Smooth muscle cell (in vitro differentiated cells): ENCODE results near the gene KAZN. TPM values are rescaled to one million over a fixed set of nuclear protein-coding genes. Genes with fewer than 3 reads are reported as not detected.

ENCODE experiments used
- DNase-seq: peaks from one replicate; lab custom pipeline; 2025; ENCODE audit not compliant: unreplicated experiment; lab: John Stamatoyannopoulos, UW
- H2AFZ ChIP-seq: fragments of 200-600 bp; sonication (generic); 2 replicates; pipeline ENCODE4 v1.6.0; 2016; ENCODE audit warnings: antibody characterized with exemption, low read depth, mild to moderate bottlenecking
- H3F3A ChIP-seq: fragments of 200-600 bp; sonication (generic); 2 replicates; pipeline ENCODE4 v1.6.0; 2017; ENCODE audit warnings: antibody characterized with exemption, low read depth
- H3K27ac ChIP-seq: fragments of 200-600 bp; sonication (generic); 2 replicates; pipeline ENCODE4 v1.5.1; 2016; ENCODE audit warnings: low read depth, mild to moderate bottlenecking
- H3K27me3 ChIP-seq: fragments of 200-600 bp; sonication (generic); 2 replicates; pipeline ENCODE4 v1.6.1; 2016; ENCODE audit warnings: low read depth, mild to moderate bottlenecking
- H3K36me3 ChIP-seq: fragments of 200-600 bp; sonication (generic); 2 replicates; pipeline ENCODE4 v1.5.1; 2016; ENCODE audit warnings: low read depth
- H3K4me1 ChIP-seq: fragments of 200-600 bp; sonication (generic); 2 replicates; pipeline ENCODE4 v1.5.1; 2016; ENCODE audit warnings: low read depth
- H3K4me2 ChIP-seq: fragments of 200-600 bp; sonication (generic); 2 replicates; pipeline ENCODE4 v1.6.0; 2016; ENCODE audit warnings: mild to moderate bottlenecking
- H3K4me3 ChIP-seq: fragments of 200-600 bp; sonication (generic); 2 replicates; pipeline ENCODE4 v1.5.1; 2016; ENCODE audit warnings: mild to moderate bottlenecking
- H3K79me2 ChIP-seq: fragments of 200-600 bp; sonication (generic); 2 replicates; pipeline ENCODE4 v1.6.0; 2016; ENCODE audit warnings: low read depth, mild to moderate bottlenecking
- H3K9ac ChIP-seq: fragments of 200-600 bp; sonication (generic); 2 replicates; pipeline ENCODE4 v1.6.0; 2016; ENCODE audit warnings: low read depth
- H3K9me3 ChIP-seq: fragments of 200-600 bp; sonication (generic); replicated peaks from 2 replicates; pipeline ENCODE4 v1.5.1; 2016; ENCODE audit warnings: low read depth
- H4K20me1 ChIP-seq: fragments of 200-600 bp; sonication (generic); 2 replicates; pipeline ENCODE4 v1.6.0; 2016; ENCODE audit warnings: low read depth
- CTCF ChIP-seq: fragments of 200-600 bp; sonication (generic); IDR thresholded peaks from 2 replicates; pipeline ENCODE4 v1.5.1; 2017; ENCODE audit warnings: borderline replicate concordance, mild to moderate bottlenecking, antibody characterized with exemption; ENCODE audit not compliant: insufficient read depth, poor library complexity, severe bottlenecking
- whole genome bisulfite sequencing: methylation state at CpG from one replicate; pipeline ENCODE4 v1.1.7; 2016; ENCODE audit warnings: low lambda C conversion rate; 5-methylcytosine and 5-hydroxymethylcytosine counted together
- polyA plus RNA-seq: library from polyadenylated mRNA; unstranded; fragments of >200 nt; fragmentation: Nextera tagmentation; extraction: Ambion mirVana; gene quantifications from 2 replicates; pipeline ENCODE4 v1.2.1, GENCODE V29; 2016
- total RNA-seq: library from RNA; depleted of rRNA; stranded (reverse); fragments of >200 nt; gene quantifications from 2 replicates; pipeline ENCODE4 v1.2.3, GENCODE V29; 2014

KAZN gene
- total and polyA plus RNA-seq, 2 experiments from 2014 or later, result 6.3 to 8.2 TPM

- H3K9me3 ChIP-seq, result no peaks in the 10 kb centered on the region
- H3F3A ChIP-seq, result no peaks in the 10 kb centered on the region
- H2AFZ ChIP-seq, result no peak overlapping the region
- TF ChIP-seq CTCF, result no peak
- H3K27me3 ChIP-seq, result no peaks in the 10 kb centered on the region
- no peak overlapping the region for H3K27ac ChIP-seq
- WGBS, result 95% methylated on average over 11 of the region's 11 CpGs
- H4K20me1 ChIP-seq, result no peaks in the 10 kb centered on the region
- H3K36me3 ChIP-seq, result no peaks in the 10 kb centered on the region
- no peak overlapping the region for H3K9ac ChIP-seq
- H3K79me2 ChIP-seq, result no peaks in the 10 kb centered on the region
- H3K4me3 ChIP-seq, result no peak overlapping the region
- H3K4me1 ChIP-seq, result no peaks in the 10 kb centered on the region
- DNase-seq, result no peak
- H3K4me2 ChIP-seq, result no peak overlapping the region
Observed at GRCh38 chr1:14826731-14827326, 228.3 kb downstream of the KAZN start.

- H3F3A ChIP-seq, result no peaks in the 10 kb centered on the region
- TF ChIP-seq CTCF, result no peak
- no peak overlapping the region for H3K4me2 ChIP-seq
- no peaks in the 10 kb centered on the region for H3K79me2 ChIP-seq
- no peak for DNase-seq
- H2AFZ ChIP-seq, result no peak overlapping the region
- no peak overlapping the region for H3K9ac ChIP-seq
- H4K20me1 ChIP-seq, result no peaks in the 10 kb centered on the region
- H3K36me3 ChIP-seq, result no peaks in the 10 kb centered on the region
- H3K4me3 ChIP-seq, result no peak overlapping the region
- no peaks in the 10 kb centered on the region for H3K9me3 ChIP-seq
- WGBS, result 77% methylated on average over 4 of the region's 4 CpGs
- no peaks in the 10 kb centered on the region for H3K4me1 ChIP-seq
- no peak overlapping the region for H3K27ac ChIP-seq
- no peaks in the 10 kb centered on the region for H3K27me3 ChIP-seq
Observed at GRCh38 chr1:14827870-14828269, 229.4 kb downstream of the KAZN start.

GRCh38 chr1:14828665-14829064, 230.2 kb downstream of the KAZN start:
- no peaks in the 10 kb centered on the region for H3K9me3 ChIP-seq
- no peaks in the 10 kb centered on the region for H3K79me2 ChIP-seq
- TF ChIP-seq CTCF, result no peak
- no peak overlapping the region for H2AFZ ChIP-seq
- H3K4me2 ChIP-seq, result no peak overlapping the region
- no peaks in the 10 kb centered on the region for H3K27me3 ChIP-seq
- no peak for DNase-seq
- no peak overlapping the region for H3K4me3 ChIP-seq
- no peaks in the 10 kb centered on the region for H3F3A ChIP-seq
- no peaks in the 10 kb centered on the region for H3K4me1 ChIP-seq
- H4K20me1 ChIP-seq, result no peaks in the 10 kb centered on the region
- 93% methylated on average over 4 of the region's 4 CpGs for WGBS
- H3K9ac ChIP-seq, result no peak overlapping the region
- no peaks in the 10 kb centered on the region for H3K36me3 ChIP-seq
- H3K27ac ChIP-seq, result no peak overlapping the region

GRCh38 chr1:14835725-14836124, 237.2 kb downstream of the KAZN start:
- no peak overlapping the region for H3K4me2 ChIP-seq
- no peak for TF ChIP-seq CTCF
- no peaks in the 10 kb centered on the region for H3K27me3 ChIP-seq

More at GRCh38 chr1:14835725-14836124, 237.2 kb downstream of the KAZN start:
- Histone ChIP-seq H3K36me3 (no peaks in the 10 kb centered on the region), H4K20me1 (no peaks in the 10 kb centered on the region), H3K9me3 (no peaks in the 10 kb centered on the region), H3K9ac (no peak overlapping the region), H3F3A (no peaks in the 10 kb centered on the region), H2AFZ (no peak overlapping the region), H3K4me1 (no peaks in the 10 kb centered on the region), H3K27ac (no peak overlapping the region), H3K79me2 (no peaks in the 10 kb centered on the region), H3K4me3 (no peak overlapping the region)
- 68% methylated on average over 5 of the region's 5 CpGs for WGBS
- no peak for DNase-seq
